SH-SY5Y (cell line): ENCODE measurements around the gene CAVIN1.

Source experiments
- GATA2 ChIP-seq: IDR thresholded peaks from 2 replicates; pipeline ENCODE4 v1.6.1; 2011; ENCODE audit warnings: mild to moderate bottlenecking, low read depth, low read length
- GATA3 ChIP-seq: IDR thresholded peaks from 2 replicates; pipeline ENCODE4 v1.6.1; 2011; ENCODE audit warnings: low read depth, mild to moderate bottlenecking, low read length, moderate library complexity

CAVIN1 gene

DNA sequence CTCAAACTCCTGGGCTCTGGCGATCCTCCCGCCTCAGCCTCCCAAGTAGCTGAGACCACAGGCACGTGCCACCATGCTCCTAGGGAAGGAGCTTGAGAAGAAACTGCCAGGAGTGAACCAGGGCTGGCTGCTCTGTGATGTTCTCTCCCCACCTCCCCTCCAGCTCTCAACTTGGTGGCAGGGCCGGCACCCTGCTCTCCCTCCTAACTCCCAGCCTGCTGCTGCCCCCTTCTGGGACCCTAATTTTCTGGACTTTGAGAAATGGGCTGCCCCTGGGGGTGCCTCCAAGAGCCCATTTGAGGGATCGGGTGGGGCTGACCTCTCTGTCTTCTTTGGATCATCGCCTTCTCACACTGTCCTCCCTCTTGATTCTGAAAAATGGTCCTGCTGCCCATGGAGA lies 19.9 kb downstream of the CAVIN1 start:
- TF ChIP-seq GATA3 (no peak), GATA2 (no peak)

DNA sequence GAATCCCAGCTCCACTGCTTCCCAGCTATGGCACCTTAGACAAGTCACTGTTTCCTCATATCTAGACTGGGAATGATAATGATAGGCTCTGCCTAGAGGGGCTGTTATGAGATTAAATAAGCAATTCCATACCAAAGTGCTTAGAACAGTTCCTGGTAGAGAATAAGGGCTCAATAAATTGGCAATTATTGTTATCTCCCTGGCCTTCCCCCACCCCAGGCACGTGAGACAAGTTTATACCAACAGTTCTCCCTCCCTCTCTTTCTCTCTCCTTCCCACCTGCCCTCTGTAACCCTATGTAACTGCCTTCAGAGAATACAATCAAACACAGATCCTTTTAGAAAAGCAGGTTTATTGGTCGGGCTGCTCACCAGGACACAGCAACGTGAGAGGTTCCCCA lies 20.9 kb downstream of the CAVIN1 start:
- no peak for TF ChIP-seq GATA2
- TF ChIP-seq GATA3: no peak

DNA sequence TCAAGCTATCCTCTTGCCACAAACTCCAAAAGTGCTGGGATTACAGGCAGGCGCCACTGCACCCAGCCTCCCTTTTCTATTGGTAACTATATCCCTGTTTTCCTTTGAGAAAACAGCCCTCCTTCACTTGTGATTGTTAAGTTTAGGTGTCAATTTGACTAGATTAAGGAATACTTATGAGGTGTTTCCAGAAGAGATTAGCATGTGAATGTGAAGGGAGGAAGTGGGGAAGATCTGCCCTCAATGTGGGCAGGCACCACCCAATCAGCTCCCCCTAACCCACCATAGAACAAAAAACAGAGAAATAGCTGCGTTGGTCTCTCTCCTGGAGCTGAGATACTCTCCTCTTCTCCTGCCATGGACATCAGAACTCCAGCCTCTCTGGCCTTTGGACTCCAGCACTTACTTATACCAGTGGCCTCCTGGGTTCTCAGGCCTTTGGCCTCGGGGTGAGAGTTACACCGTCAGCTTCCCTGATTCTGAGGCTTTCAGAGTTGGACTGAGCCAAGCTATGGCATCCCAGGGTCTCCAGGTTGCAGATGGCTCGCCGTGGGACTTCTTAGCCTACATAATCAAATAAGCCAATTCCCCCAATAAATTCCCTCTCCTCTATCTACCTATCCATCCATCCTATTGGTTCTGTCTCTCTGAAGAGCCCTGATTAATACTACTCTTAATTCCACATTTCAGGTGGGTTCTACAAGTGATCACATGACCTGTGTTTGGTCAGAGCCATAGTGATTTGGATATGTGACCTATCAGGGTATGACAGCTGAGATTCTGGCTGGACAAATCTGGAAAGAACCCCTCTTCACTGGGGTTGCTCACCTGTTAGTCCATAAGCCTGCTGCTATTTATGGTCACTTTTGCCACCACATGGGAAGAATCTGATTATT lies 22.9 kb downstream of the CAVIN1 start:
- TF ChIP-seq GATA3: no peak
- TF ChIP-seq GATA2: no peak

DNA sequence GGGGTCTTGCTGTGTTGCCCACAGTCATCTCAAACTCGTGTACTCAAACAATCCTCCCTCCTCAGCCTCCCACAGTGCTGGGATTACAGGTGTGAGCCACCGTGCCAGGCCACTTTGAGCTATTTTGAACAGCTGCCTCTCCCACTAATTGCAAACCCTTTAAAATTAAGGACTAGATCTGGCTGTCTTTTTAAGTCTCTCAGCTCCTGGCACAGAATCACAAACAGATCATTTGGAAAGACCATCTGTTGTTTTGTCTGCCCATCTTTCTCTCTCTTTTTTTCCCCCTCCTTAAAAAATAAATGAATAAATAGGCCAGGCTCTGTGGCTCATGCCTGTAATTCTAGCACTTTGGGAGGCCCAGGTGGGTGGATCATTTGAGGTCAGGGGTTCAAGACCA lies 23.9 kb downstream of the CAVIN1 start:
- TF ChIP-seq GATA3: no peak
- TF ChIP-seq GATA2: no peak

DNA sequence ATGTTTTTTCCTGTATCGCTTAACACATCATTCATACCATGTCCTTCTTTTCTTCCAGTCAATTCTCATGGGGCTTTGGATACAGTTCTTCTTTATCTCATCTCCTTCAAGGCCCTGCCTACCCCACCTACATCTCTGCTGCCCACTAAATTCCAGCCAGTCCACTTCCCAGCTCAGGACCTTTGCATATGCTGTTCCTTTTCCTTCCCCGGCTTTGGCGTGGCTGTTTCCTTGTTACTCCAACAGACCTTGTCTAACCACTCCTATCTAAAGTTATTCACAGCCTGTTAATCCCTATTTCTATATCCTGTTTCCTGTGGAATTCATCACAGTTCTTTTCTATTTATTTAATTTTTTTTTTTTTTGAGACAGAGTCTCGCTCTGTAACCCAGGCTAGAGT lies 28.2 kb downstream of the CAVIN1 start:
- TF ChIP-seq GATA2 (no peak), GATA3 (no peak)

DNA sequence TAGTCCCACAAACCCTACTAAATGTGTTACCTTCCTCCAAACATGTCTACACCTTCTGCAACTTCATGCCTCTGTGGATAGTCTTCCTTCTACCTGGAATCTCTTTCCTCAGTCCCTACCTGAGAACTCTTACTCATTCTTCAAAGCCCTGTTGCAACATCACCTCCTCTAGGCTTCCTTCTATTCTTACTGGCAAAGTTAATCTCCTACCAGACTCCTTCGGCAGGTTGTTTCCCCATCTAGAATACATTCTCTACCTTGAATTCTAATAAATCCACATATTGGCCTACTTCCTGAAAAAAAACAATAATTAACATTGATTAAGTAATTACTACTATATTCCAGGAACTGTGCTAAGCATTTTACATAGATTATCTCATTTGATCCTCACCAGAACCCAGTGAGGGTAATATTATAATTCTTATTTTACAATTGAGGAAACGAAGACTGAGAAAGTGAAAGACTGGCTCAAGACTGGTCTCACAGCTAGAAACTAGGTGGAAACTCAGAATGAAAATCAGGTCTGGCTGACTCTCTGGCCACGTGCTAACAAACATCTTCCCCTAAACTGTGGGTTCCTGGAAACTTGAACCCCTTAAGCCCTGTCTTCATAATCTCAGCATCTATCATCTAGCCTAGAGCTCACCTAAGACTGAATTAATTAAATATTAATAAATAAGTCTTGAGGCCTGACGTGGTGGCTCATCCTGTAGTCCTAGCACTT lies 30.2 kb downstream of the CAVIN1 start:
- TF ChIP-seq GATA3: no peak
- TF ChIP-seq GATA2: no peak

DNA sequence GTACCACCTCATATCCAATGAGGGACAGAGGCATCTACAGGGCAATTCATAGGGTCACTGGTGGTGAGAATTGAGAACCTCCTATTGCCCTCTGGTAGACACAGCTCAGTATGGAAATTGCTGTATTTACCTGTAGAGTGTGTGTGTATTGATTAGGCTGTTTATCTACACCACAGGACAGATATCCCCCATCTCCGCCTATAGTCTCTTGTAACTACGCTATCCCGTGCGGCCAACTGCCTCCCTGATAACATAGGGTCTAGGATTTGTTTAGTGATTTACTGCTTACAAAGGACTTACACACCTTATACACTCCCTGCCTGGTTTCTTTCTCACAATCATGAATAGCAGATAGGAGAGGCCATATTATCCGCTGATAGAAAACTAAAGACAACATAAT lies 33.2 kb downstream of the CAVIN1 start:
- no peak for TF ChIP-seq GATA3
- TF ChIP-seq GATA2: no peak

DNA sequence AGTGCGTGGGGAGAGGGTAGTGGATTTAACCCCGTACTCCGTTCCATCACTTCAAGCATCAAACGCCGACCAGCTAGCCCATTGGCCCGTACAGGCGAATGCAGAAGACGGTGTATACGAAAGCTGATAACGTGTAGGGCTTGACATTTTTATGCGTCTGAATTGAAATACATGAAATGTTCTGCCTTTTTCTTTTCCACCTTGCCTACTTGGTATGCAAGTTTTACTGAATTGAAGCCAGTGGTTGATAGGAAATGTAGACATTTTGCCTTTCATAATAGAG lies 34.0 kb downstream of the CAVIN1 start:
- no peak for TF ChIP-seq GATA2
- no peak for TF ChIP-seq GATA3

DNA sequence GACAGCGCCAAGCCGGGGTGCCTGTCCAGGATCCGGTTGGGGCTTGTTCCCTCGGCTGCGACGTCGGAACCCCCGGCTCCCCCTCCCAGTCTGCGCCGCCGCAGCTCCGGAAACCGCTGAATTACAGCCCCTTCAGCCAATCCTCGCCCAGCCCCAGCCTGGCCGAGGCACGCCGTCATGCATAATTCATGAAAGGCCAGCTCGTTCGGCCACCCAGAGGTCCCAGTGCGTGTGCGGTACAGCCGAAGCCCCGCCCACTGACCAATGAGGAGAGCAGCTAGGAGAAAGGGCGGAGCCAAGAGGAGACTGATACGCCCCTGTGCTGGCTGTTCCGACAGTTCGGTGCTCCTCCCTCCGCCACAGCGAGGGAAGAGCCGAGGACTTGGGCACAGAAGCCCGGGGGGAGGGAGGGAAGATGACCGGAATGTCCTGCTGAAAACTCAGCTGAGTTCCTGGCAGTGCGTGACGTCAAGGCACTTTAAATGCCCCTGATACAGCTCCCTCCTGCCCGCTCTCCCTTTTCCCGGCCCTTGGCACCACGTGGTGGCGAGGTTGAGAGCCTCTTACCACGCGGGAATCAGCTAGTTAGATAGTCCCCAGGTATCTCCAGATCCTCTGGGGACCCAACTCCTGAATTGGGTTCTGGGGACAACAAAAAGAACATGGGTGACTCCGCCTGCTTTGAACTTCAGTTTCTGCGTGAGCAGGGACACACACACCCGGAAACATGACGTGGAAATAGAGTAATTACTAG lies 34.5 kb downstream of the CAVIN1 start, which contains the start of gene STAT3:
STAT3 (minus strand) TSS at position 62 of the 754 bp plus-strand sequence. CDS start 39,926 bp downstream, outside the sequence.
- TF ChIP-seq GATA2: no peak

DNA sequence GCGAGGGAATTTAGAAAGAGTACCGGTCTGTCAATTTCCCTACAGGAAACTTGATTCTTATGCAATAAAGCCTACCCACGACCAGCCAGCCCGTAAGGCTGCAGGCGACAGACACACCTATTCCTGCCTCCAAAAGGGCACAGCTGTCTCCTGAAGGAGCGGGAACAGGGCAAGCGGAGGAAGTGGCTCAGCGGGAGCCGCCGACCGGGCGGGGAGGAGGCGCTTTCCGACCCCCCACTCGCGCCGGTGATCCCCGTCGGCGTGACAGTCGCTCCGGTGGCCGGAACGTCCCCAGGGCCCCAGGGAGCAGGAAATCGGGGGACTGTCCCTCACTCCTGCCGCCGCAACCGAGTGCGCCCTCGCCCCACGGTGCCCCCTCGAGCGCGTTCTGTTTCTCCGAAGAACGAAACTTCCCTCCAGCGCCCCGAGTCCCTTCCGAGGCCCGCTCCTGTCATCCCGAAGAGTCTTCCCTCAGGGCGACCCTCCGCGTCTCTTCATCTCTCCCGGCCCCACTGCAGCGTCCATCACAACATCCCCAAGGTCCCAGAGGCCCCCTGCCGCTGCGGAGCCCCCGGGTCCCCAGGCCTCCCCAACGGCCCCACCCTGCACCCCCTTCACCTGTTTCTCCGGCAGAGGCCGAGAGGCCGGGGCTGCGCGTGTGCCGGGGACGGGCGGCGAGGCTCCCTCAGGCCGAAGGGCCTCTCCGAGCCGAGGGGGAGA lies 35.2 kb downstream of the CAVIN1 start:
- TF ChIP-seq GATA2: no peak
- TF ChIP-seq GATA3: no peak

DNA sequence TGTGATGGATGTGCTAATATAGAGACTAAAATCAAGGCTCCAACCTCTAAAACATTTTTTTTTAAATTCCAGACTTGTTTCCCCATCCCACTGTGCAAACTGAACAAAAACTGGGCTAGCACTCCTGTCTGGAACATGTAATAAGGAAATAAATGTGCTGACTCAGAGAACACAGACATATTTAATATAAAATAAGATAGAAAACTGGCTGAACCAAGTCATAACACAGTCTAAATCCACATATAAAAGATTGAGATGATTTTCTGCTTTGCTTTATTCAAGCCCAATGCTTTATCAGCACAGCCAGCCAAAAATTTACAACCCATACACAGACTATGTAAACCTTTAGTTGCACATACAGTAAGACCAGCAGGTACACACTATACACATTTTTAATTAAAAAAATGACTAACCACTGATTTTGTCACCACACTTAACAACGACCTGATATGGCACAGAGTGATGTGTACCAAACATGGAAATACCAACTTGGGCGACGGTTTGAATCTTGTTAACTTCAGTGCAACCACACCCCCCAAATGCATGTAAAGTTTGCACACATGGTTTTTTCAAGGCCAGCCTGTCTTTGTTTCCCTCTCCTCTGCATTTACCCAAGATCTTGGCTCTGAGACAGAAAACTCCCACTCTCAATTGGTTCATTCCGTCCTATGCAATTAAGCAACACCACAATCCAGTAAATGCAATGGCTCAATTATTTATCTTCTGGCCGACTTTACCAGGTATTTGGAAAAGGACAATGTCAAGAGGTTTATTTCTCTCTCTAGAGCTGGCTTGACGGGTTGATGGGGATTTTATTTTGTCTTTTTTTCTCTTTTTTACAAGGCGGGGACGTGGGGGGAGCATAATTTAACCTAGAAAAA lies 36.0 kb downstream of the CAVIN1 start:
- no peak for TF ChIP-seq GATA3
- no peak for TF ChIP-seq GATA2

DNA sequence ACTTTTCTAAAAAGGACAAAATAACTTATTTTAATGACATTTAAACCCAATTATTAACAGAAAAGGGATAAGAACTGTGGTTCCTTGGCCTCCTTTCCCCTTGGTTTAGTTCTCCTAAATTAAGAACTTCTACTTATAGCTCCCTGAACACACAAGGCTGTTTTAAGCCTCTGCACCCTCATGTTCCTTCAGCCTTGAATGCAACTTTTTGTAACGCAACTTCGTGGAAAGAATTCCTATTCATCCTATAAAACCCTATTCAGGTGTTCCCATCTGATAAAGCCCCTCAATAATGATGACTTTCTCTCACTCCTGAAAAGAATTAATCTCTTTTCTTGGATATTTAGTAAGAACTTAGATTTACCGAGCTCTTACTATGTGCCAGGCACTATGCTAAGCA lies 41.2 kb downstream of the CAVIN1 start:
- no peak for TF ChIP-seq GATA3
- no peak for TF ChIP-seq GATA2

DNA sequence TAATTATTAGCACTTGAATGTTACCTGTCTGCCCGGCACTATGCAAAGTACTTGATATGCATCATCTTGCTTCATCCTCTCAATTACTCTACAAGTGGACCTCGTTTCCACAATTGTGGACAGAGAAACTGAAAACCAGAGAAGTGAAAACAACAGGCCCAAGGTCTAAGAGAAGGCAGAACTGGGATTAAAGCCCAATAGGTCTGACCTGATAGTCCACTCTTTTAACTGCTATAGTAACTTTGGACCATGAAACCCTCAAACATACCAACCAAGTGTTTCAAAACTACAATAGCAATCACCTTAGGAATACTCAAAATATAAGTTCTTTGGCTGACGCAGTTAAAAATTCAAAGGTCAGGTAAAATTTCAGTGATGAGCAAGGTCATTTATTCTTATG lies 42.1 kb downstream of the CAVIN1 start:
- TF ChIP-seq GATA3 (no peak), GATA2 (no peak)
